OCI-LY7 (cell line): ENCODE measurements around the gene TGM4.

Source experiments
- CTCF ChIP-seq: fragments of 200-600 bp; sonication (generic); conservative IDR thresholded peaks from 2 replicates; pipeline ENCODE4 v1.5.1; 2014; ENCODE audit warnings: mild to moderate bottlenecking, antibody characterized with exemption, low read length, moderate library complexity, mixed read lengths
- EZH2phosphoT487 ChIP-seq: fragments of 200-600 bp; sonication (generic); IDR thresholded peaks from 2 replicates; pipeline ENCODE4 v1.6.1; 2018; ENCODE audit warnings: low read depth, borderline replicate concordance, mild to moderate bottlenecking, mixed run types, antibody characterized with exemption, low read length, moderate library complexity, mixed read lengths

GRCh38 chr3:44923632-44924456 lies 49.4 kb downstream of the TGM4 start:
- TF ChIP-seq CTCF, result no peak
- TF ChIP-seq EZH2phosphoT487, result no peak
